ENCODE data around the gene TTLL11. TPM values are rescaled to one million over a fixed set of nuclear protein-coding genes. Genes with fewer than 3 reads are reported as not detected.

The TTLL11 gene
- total and polyA plus RNA-seq, 2 of the 8 experiments (the other 6 are each of a cell fraction or from before 2014, with no cell fraction given): 0.56 to 0.80 TPM

GRCh38 chr9:121884057-121884541, 209.0 kb downstream of the TTLL11 start:
- Histone ChIP-seq H3K9ac (replicated peaks in 1 of 4; ENCODE audit: extremely low read depth in 1 of 4, low read depth in 3 of 4, low read length in 3 of 4) (no peak overlapping the region), H3K9me3 (ENCODE audit: insufficient read depth in 2 of 2, low read depth in 1 of 2, low read length in 1 of 2) (no peaks in the 10 kb centered on the region), H2BK120ac (replicated peaks; ENCODE audit: low read depth, low read length) (no peak overlapping the region), H2BK15ac (ENCODE audit: low read length) (no peak overlapping the region), H3K79me2 (ENCODE audit: control insufficient read depth in 1 of 2, insufficient read depth in 2 of 2, low read length in 2 of 2) (no peaks in the 10 kb centered on the region), H3K4me1 (replicated peaks in 1 of 4; ENCODE audit: control insufficient read depth in 3 of 4, insufficient read depth in 4 of 4, low read length in 3 of 4) (peaks cover 3 to 12% (median 9%) of the 10 kb centered on the region in 4 experiments; a peak in 5 of 7 replicates), H2AK5ac (ENCODE audit: low read depth, low read length) (no peak overlapping the region), H4K20me1 (replicated peaks in 1 of 2; ENCODE audit: control insufficient read depth in 1 of 2, insufficient read depth in 2 of 2, low read length in 2 of 2) (no peaks in the 10 kb centered on the region), H3K27me3 (replicated peaks in 1 of 4; ENCODE audit: control insufficient read depth in 3 of 4, extremely low read depth in 1 of 4, insufficient read depth in 3 of 4, low read length in 3 of 4) (no peaks in the 10 kb centered on the region; a peak in 2 of 7 replicates), H4K8ac (ENCODE audit: extremely low read depth, insufficient read depth, low read length) (no peak overlapping the region), H3K79me1 (ENCODE audit: low read depth, low read length) (no peaks in the 10 kb centered on the region; the same call in 1 of the 2 replicates), H2BK5ac (ENCODE audit: low read depth, low read length) (no peak overlapping the region), H3K4me2 (ENCODE audit: insufficient read depth in 1 of 2, low read depth in 2 of 2, low read length in 2 of 2) (peak overlapping the region; percentile 13 to 29; a peak in 2 of 4 replicates), H3K18ac (ENCODE audit: extremely low read depth, low read length) (no peak overlapping the region), H3K27ac (ENCODE audit: low read depth, low read length) (no peak overlapping the region; the same call in 1 of the 2 replicates), H3K23ac (ENCODE audit: insufficient read length) (no peak overlapping the region), H3K4me3 (ENCODE audit: extremely low read depth in 1 of 4, insufficient read depth in 2 of 4, low read depth in 3 of 4, low read length in 4 of 4) (no peak overlapping the region; a peak in 1 of 8 replicates), H2BK20ac (ENCODE audit: low read length) (no peak overlapping the region), H2BK12ac (ENCODE audit: low read depth, low read length) (no peak overlapping the region), H3K23me2 (ENCODE audit: low read depth, low read length) (no peaks in the 10 kb centered on the region), H3K4ac (replicated peaks; ENCODE audit: insufficient read length, low read depth, low read length) (no peak overlapping the region), H3K56ac (replicated peaks; ENCODE audit: insufficient read length, low read depth, low read length) (no peak overlapping the region), H4K91ac (replicated peaks; ENCODE audit: insufficient read length, low read length) (no peak overlapping the region), H3K14ac (ENCODE audit: insufficient read length) (no peak overlapping the region), H2AFZ (ENCODE audit: low read length) (no peak overlapping the region), H4K5ac (ENCODE audit: insufficient read length, low read depth, low read length) (no peak overlapping the region), H3K36me3 (ENCODE audit: control insufficient read depth in 2 of 4, insufficient read depth in 4 of 4, low read length in 3 of 4) (no peaks in the 10 kb centered on the region)
- no peak for TF ChIP-seq KDM4A (IDR thresholded peaks at IDR 0.05; ENCODE audit: low read depth, low read length, severe bottlenecking)
- 0 out of 4 replicates have a peak, but pooled peaks of 1 of the 2 experiments have one; percentile 48 for TF ChIP-seq SIN3A (conservative IDR thresholded peaks at IDR 0.05 in 1 of 2, IDR thresholded peaks at IDR 0.05 in 1 of 2; ENCODE audit: low read depth in 1 of 2, low read length in 2 of 2)
- 0 out of 2 replicates have a peak, but pooled peaks have one; percentile 5 for TF ChIP-seq SP1 (IDR thresholded peaks at IDR 0.05; ENCODE audit: low read depth, low read length)
- peak; percentile 66 for FAIRE-seq
- no peak for DNase-seq (ENCODE audit: low read depth in 1 of 2, low spot score in 2 of 2)
- 47% methylated on average over 12 of the region's 12 CpGs; no CpG with 5 or more reads in 1 of the 2 experiments for WGBS, 2 experiments (ENCODE audit: extremely low coverage in 1 of 2, insufficient coverage in 1 of 2, insufficient read length in 1 of 2, insufficient replicate concordance in 2 of 2, low coverage in 1 of 2, low lambda C conversion rate in 2 of 2, missing lambda C conversion rate in 1 of 2)
- POLR2A ChIA-PET (ENCODE audit: partially characterized antibody): no interaction called here
- CTCF ChIA-PET (ENCODE audit: partially characterized antibody): interaction anchor here (0.9 to 1.6 kb wide), 7 partner anchors 11 to 197 kb away, joined by 3 to 7 read pairs (median 4); no protein-coding TSS in a partner anchor

All from H1 (cell line).